Activated CD4-positive, CD25-positive, alpha-beta regulatory T cell treated with anti-CD3 and anti-CD28 coated beads, Interleukin-2, amount 50 U/mL, for 72 hours (primary cell): Measurements from ENCODE around the gene SIKE1.
"Not testable (repeated sequence)": the region's sequence is repeated elsewhere in the genome, so short reads cannot be mapped to it uniquely, and the experiment has no call there.

Experiments used
- DNase-seq: peaks from one replicate; pipeline ENCODE4 v3.0.0; 2021

SIKE1 gene

GRCh38 chr1:114755006-114755931 is 25.2 kb downstream of the SIKE1 start:
- no peak for DNase-seq

DNA sequence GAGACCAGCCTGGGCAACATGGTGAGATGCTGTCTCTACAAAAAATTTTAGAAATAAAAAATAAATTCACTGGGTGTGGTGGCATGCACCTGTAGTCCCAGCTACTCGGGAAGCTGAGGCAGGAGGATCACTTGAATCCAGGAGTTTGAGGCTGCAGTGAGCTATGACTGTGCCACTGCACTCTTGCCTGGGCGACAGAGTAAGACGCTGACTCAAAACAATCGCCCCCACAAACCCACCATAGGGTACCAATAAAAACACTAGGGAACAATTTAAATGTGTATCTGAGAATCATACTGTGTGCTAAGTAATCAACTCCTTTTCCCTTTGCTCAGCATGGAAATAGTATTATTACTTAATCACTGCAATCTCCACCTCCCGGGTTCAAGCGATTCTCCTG is 26.8 kb downstream of the SIKE1 start:
- DNase-seq, result not testable (repeated sequence)

DNA sequence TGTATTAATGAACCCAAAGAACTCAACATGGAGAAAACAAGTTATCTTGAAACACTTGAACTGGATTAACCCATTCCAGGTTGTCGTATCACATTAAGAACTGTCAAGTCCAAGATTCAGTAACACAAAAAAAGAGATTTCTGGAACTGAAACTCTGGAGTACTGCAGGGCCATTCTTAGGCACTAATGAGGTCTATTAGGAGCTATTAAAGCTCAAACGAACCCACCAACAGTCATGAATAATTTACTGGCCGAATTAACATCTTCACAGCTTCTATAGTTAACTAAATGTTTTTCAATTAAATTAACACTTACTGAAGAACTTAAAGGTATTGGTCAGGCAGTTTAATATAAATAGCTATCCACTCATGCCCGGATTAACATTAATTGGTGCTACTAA is 27.3 kb downstream of the SIKE1 start:
- DNase-seq, result no peak

DNA sequence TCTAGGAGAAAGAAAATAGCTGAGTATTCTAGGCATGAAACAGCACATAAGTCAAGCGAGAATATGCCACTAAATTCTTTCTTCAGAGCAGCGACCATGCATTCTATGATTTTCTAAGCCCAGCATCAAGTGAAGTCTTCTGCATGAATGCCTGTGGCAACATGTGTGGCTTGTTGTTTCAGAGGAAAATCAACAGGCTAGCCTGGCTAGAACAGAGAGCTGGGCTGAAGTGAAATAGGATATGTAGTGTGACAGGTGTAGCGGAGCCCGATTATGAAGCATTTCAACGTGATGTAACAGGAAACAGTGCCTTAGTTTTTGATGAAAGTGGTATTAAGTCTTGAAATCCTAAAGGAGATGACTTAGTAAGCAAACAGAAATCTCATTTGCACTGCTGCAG is 29.7 kb downstream of the SIKE1 start:
- DNase-seq, result no peak

DNA sequence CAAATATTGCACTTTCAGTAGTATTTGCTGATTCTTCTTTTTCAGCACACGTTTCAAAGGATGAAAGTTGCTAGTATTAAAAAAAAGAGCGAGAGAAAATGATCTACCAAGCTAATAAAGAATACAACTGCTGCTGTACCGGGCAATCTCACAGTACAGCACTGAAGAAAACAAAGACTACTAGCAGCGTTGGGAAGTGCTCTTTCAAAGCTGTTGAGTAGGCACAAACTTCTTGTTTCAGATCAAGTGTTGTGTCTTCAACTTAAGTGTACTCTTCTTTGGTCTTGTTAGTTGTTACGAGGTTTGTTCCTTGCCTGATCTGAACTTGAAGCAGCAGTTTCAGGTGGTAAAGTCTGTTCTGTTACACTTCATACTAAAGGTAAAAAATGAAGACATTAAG is 30.6 kb downstream of the SIKE1 start:
- no peak for DNase-seq

- no peak for DNase-seq
Observed at GRCh38 chr1:114746450-114747121, 33.9 kb downstream of the SIKE1 start.

GRCh38 chr1:114745291-114745690 is 35.2 kb downstream of the SIKE1 start:
- no peak for DNase-seq

GRCh38 chr1:114741963-114742746 is 38.3 kb downstream of the SIKE1 start:
- DNase-seq, result no peak

- DNase-seq, result no peak
Observed at GRCh38 chr1:114740331-114740730, 40.2 kb downstream of the SIKE1 start.

DNA sequence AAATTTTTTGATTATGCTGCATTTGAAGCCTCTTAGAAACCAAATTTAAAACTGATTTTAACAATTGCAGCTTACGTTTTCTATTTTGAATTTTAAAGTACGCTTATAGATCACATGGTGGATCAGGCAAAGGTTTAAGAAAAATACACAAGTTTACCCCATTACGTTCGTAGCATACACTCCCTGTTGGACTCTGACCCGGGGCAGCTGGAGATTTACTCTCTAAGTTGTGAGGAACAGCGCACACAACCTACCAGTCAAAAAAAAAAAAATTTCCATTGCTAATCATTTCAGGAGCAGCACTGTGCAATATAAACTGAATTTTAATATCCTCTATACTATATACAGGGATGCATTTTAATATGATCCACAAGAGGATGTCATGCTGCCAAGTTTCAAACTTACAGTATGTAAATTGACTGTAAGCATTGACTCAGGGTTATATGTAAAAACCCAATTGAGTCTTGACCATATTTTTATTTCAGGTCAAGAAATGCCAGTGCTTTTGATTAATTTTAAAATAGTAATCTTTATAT is 43.1 kb downstream of the SIKE1 start:
- DNase-seq, result no peak

DNA sequence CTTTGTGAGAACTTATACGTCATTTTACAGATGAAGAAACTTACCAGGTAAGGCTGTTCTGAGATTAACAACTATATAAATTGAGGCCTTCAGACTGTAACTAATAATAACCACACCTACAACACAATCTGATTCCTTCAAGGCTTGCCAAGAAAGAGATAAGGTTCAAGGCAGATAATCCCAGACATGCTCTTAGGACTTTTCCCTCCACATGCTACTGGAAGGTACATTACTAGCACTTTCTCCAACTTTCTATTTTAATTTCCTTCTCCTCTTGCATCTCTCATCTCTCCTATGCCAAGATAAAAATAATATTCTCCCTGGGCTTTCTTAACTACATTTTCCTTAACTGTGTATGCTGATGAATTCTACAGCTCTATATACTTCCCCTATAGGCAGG is 45.0 kb downstream of the SIKE1 start:
- DNase-seq, result no peak

GRCh38 chr1:114729782-114730181 is 50.7 kb downstream of the SIKE1 start:
- DNase-seq, result no peak

GRCh38 chr1:114728553-114728952 is 51.9 kb downstream of the SIKE1 start:
- DNase-seq, result no peak

- DNase-seq, result no peak
Observed at GRCh38 chr1:114725230-114725629, 55.3 kb downstream of the SIKE1 start.

DNA sequence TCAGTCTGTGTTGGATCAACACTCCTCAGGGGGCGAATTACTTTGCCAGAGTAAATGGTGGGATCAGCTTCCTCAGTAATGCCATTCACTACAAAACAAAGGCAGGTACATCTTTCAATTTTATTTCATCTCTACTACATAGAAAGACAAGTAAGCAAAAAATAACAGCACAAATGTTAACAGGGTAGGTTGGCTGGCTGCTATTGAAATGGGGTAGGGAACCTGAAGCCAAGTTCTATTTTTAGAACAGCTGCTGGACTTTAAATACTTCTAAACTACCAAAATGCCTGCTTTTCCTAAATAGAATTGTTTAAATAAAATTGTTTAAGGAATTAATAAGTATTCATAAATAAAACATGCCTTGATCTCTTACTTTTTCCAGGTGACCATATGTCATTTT is 56.6 kb downstream of the SIKE1 start:
- DNase-seq, result no peak

- no peak for DNase-seq
Observed at GRCh38 chr1:114723457-114723856, 57.0 kb downstream of the SIKE1 start.

GRCh38 chr1:114720492-114720891 is 60.0 kb downstream of the SIKE1 start:
- no peak for DNase-seq
